GM13977 (cell line): ENCODE results near the gene QPRT.
"Not testable (repeated sequence)": the region's sequence is repeated elsewhere in the genome, so short reads cannot be mapped to it uniquely, and the experiment has no call there.

Experiments used
- DNase-seq: peaks from one replicate; pipeline ENCODE4 v3.0.0; 2012; ENCODE audit warnings: low spot score
- CTCF ChIP-seq: IDR thresholded peaks from 2 replicates; pipeline ENCODE4 v1.5.1; 2012; ENCODE audit warnings: mild to moderate bottlenecking, control low read depth; ENCODE audit not compliant: insufficient read depth; ENCODE audit errors: extremely low read depth, missing control alignments
- in situ Hi-C: fragments of 300-500 bp; cut with MboI; formaldehyde crosslinking; loops from one replicate; pipeline ENCODE4 v1.12.0; 2022; ENCODE audit warnings: low sequenced_read_pairs, low pct_unique_long_range_greater_than_20kb, mixed read lengths, inconsistent platforms; ENCODE audit not compliant: unreplicated experiment

QPRT gene

GRCh38 chr16:29678691-29679267, at the start of gene QPRT:
TSS of gene QPRT (plus strand) at chr16:29679180. CDS start at chr16:29679198, 18 bp downstream.
- DNase-seq, result peak; percentile 74
- in situ Hi-C loops, result no loop called here
- TF ChIP-seq CTCF, result no peak

- DNase-seq, in situ Hi-C loops: not testable (repeated sequence)
Measured at GRCh38 chr16:29629318-29629717, 49.7 kb upstream of the QPRT start.

GRCh38 chr16:29631658-29632057, 47.3 kb upstream of the QPRT start:
- in situ Hi-C loops, result not testable (repeated sequence)

GRCh38 chr16:29635902-29636301, 43.1 kb upstream of the QPRT start:
- DNase-seq, in situ Hi-C loops: not testable (repeated sequence)

More at GRCh38 chr16:29631658-29632057, 47.3 kb upstream of the QPRT start:
- DNase-seq, result not testable (repeated sequence)

GRCh38 chr16:29636368-29636767, 42.6 kb upstream of the QPRT start:
- TF ChIP-seq CTCF, result peak; percentile 2
- in situ Hi-C loops, result not testable (repeated sequence)

GRCh38 chr16:29638751-29639150, 40.2 kb upstream of the QPRT start:
- in situ Hi-C loops, DNase-seq: not testable (repeated sequence)

More at GRCh38 chr16:29636368-29636767, 42.6 kb upstream of the QPRT start:
- DNase-seq, result not testable (repeated sequence)

GRCh38 chr16:29641561-29641960, 37.4 kb upstream of the QPRT start:
- DNase-seq, result peak; percentile 51
- peak; percentile 50 for TF ChIP-seq CTCF
- in situ Hi-C loops, result no loop called here

GRCh38 chr16:29643596-29643995, 35.4 kb upstream of the QPRT start:
- in situ Hi-C loops, result no loop called here
- TF ChIP-seq CTCF, result no peak
- DNase-seq, result no peak

- in situ Hi-C loops, result no loop called here
- DNase-seq, result peak; percentile 66
- TF ChIP-seq CTCF, result no peak
Measured at GRCh38 chr16:29644338-29644857, 34.6 kb upstream of the QPRT start.
